Stimulated activated effector memory CD8-positive, alpha-beta T cell treated with anti-CD3 and anti-CD28 coated beads, Interleukin-12 subunit alpha, Interleukin-12 subunit beta, amount 100 ng/mL, for 72 hours (primary cell): ENCODE measurements around the gene MMEL1.

Source experiments
- ATAC-seq: fragments of 150-1000 bp; cut with Tn5 transposase; 2 replicates; pipeline ENCODE4 v1.10.0; 2021
- DNase-seq, 2 donors: peaks; one replicate each; pipeline ENCODE4 v3.0.0; 2021 to 2022; ENCODE audit warnings: low spot score in 2 of 2
- H3K27ac Mint-ChIP-seq: one replicate; pipeline ENCODE4 v1.8.0; 2022; ENCODE audit warnings: mild to moderate bottlenecking, mixed read lengths
- H3K36me3 Mint-ChIP-seq: one replicate; pipeline ENCODE4 v1.8.0; 2022; ENCODE audit warnings: mild to moderate bottlenecking, mixed read lengths
- H3K4me1 Mint-ChIP-seq: one replicate; pipeline ENCODE4 v1.8.0; 2022; ENCODE audit warnings: mixed read lengths
- H3K4me3 Mint-ChIP-seq: one replicate; pipeline ENCODE4 v1.8.0; 2022; ENCODE audit warnings: mild to moderate bottlenecking, mixed read lengths
- H3K9me3 Mint-ChIP-seq: one replicate; pipeline ENCODE4 v1.8.0; 2022; ENCODE audit warnings: mixed read lengths

MMEL1 gene

GRCh38 chr1:2594641-2595131, 38.1 kb downstream of the MMEL1 start:
- ATAC-seq = no peak
- DNase-seq = no peak
- no peaks in the 10 kb centered on the region for H3K36me3 Mint-ChIP-seq
- no peak overlapping the region for H3K27ac Mint-ChIP-seq
- peaks cover 7% of the 10 kb centered on the region for H3K4me1 Mint-ChIP-seq
- H3K4me3 Mint-ChIP-seq = no peak overlapping the region
- no peaks in the 10 kb centered on the region for H3K9me3 Mint-ChIP-seq

- no peak for DNase-seq
- H3K9me3 Mint-ChIP-seq = no peaks in the 10 kb centered on the region
- no peak overlapping the region for H3K27ac Mint-ChIP-seq
- H3K4me3 Mint-ChIP-seq = no peak overlapping the region
- peaks cover 7% of the 10 kb centered on the region for H3K4me1 Mint-ChIP-seq
- ATAC-seq = no peak
- H3K36me3 Mint-ChIP-seq = no peaks in the 10 kb centered on the region
Observed at GRCh38 chr1:2594001-2594640, 38.7 kb downstream of the MMEL1 start.

GRCh38 chr1:2593251-2593878, 39.5 kb downstream of the MMEL1 start:
- Mint-ChIP-seq H3K36me3 (no peaks in the 10 kb centered on the region), H3K27ac (peak overlapping the region; percentile 50), H3K9me3 (no peaks in the 10 kb centered on the region), H3K4me3 (no peak overlapping the region), H3K4me1 (peaks cover 7% of the 10 kb centered on the region)
- ATAC-seq = no peak
- DNase-seq = no peak

- no peak overlapping the region for H3K4me3 Mint-ChIP-seq
- H3K27ac Mint-ChIP-seq = peak overlapping the region; percentile 50
- H3K36me3 Mint-ChIP-seq = no peaks in the 10 kb centered on the region
- ATAC-seq = no peak
- no peaks in the 10 kb centered on the region for H3K9me3 Mint-ChIP-seq
- DNase-seq = no peak
- peaks cover 7% of the 10 kb centered on the region for H3K4me1 Mint-ChIP-seq
Observed at GRCh38 chr1:2592672-2593071, 40.1 kb downstream of the MMEL1 start.

- Mint-ChIP-seq H3K4me3 (no peak overlapping the region), H3K9me3 (no peaks in the 10 kb centered on the region), H3K4me1 (peaks cover 6% of the 10 kb centered on the region), H3K27ac (no peak overlapping the region), H3K36me3 (no peaks in the 10 kb centered on the region)
- DNase-seq (no peak), ATAC-seq (no peak)
Observed at GRCh38 chr1:2591581-2592261, 41.1 kb downstream of the MMEL1 start.

GRCh38 chr1:2591233-2591580, 41.6 kb downstream of the MMEL1 start:
- no peak overlapping the region for H3K27ac Mint-ChIP-seq
- DNase-seq = no peak

GRCh38 chr1:2590233-2591141, 42.3 kb downstream of the MMEL1 start:
- no peak overlapping the region for H3K27ac Mint-ChIP-seq
- no peak for ATAC-seq
- H3K36me3 Mint-ChIP-seq = peaks cover 8% of the 10 kb centered on the region
- no peak for DNase-seq
- H3K4me3 Mint-ChIP-seq = no peak overlapping the region
- peaks cover 6% of the 10 kb centered on the region for H3K4me1 Mint-ChIP-seq
- H3K9me3 Mint-ChIP-seq = no peaks in the 10 kb centered on the region

More at GRCh38 chr1:2591233-2591580, 41.6 kb downstream of the MMEL1 start:
- ATAC-seq = no peak
- Mint-ChIP-seq H3K36me3 (peaks cover 3% of the 10 kb centered on the region), H3K4me3 (no peak overlapping the region), H3K9me3 (no peaks in the 10 kb centered on the region), H3K4me1 (peaks cover 6% of the 10 kb centered on the region)

DNA sequence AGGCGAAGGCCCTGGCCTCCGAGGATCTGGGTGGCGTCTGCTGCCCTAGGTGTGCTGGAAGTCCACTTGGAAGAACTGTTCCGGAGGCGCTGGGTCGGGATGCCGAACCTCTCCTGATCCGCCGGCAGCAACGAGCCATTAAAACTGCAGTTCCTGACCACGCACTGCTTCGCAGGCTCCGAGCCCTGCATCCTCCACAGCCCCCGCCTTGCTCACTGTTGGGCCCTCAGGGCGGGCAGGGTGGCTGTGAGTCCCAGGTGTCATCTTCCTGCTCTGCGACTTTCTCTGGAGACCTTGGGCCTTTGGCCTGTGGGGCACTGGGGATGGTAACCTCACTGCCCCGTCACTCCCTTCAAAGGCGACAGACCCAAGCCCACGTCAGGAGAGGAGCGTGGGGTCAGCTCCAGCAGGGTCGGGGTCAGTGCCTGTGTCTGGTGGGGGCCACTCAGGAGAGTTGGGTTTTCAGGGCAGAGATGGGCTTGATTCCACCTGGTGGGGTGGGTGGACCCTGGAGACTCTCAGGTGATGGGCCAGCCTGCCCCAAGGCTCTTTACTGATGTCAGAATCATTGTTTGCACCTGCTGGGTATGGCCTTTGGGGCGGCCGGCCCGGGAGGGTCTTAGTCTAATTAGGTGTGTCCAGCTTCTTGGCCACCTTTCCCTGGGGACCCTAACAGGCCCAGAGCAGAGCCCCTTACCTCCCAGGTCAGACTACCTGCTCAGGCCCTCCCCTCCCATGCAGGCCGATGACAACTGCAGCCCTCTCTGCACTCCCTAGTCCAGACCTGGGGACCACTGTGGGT, 43.2 kb downstream of the MMEL1 start:
- DNase-seq = no peak
- H3K27ac Mint-ChIP-seq = no peak overlapping the region
- H3K4me1 Mint-ChIP-seq = peaks cover 15% of the 10 kb centered on the region
- no peaks in the 10 kb centered on the region for H3K9me3 Mint-ChIP-seq
- no peak for ATAC-seq
- H3K36me3 Mint-ChIP-seq = peaks cover 11% of the 10 kb centered on the region
- no peak overlapping the region for H3K4me3 Mint-ChIP-seq

DNA sequence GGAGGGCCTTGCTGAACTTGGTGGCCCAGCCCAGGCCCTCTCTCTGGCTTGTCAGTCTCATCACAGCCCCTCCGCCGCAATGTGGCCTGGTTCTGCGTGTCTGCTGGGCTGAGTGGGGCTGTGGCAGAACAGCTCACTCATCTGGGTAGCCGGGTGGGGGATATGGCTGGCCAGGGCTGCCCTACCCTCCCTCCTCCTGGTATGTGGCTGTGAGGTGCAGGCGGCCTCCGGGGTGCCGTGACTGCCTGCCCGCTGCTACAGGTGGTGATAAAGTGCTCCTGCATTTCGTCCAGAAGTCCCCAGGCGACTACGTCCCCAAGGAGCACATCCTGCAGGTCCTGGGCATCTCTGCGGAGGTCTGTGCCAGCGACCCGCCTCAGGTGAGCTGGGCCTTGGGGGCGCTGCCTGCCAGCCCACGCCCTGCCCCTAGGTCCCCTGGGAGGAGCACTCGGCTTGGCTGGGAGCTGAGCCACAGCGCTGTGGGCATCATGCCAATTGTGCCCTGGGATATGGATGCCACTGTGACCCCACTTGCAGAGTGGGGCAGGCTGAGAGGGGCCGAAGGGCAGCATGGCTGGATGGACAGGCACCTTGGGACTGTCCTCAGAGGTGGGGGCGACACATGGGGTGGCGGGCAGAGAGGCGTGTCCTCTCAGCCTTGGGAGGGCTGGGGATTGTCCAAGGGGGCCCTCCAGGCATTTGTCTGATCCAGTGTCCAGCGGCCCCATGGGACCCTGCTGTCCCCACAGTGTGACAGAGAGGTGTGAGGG, 44.0 kb downstream of the MMEL1 start:
- no peak overlapping the region for H3K4me3 Mint-ChIP-seq
- H3K27ac Mint-ChIP-seq = no peak overlapping the region
- H3K4me1 Mint-ChIP-seq = peaks cover 23% of the 10 kb centered on the region

DNA sequence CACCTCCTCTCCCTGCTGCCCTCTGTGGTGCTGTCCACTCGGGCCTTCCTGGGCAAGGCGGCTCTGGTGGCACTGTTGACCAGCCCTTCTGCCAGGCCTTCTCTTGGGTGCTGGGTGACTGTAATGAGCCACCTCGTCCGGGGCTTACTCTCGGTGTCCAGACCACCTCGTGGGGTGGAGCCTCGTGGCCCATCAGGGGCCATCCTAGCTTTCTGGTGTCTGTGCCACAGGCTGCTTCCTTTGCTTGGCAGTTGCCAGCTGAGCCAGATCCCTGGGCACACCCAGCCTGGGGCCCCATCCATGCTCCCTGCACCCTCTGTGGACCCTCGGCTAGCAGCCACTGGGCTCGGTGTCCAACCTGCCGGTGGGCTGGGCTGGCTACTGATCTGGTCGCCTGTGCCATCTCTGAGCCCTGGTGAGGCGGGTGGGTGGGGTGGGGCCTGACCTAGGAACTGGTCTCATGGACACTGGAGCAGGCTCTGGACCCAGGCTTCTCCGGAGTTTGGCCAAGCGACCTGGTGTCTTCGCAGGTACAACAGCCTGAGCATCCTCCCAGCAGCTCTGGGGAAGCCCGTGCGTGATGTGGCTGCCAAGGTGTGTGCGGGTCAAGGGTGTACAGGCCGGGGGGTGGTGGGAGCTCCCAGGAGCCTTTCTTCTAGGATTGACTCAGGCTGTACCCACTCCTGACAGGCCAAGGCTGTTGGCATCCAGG, 44.8 kb downstream of the MMEL1 start:
- peaks cover 11% of the 10 kb centered on the region for H3K36me3 Mint-ChIP-seq
- H3K4me1 Mint-ChIP-seq = peaks cover 31% of the 10 kb centered on the region
- no peak overlapping the region for H3K27ac Mint-ChIP-seq
- peak overlapping the region; percentile 91 for H3K4me3 Mint-ChIP-seq
- no peak for ATAC-seq
- no peak for DNase-seq
- H3K9me3 Mint-ChIP-seq = no peaks in the 10 kb centered on the region

More for the DNA sequence above, 44.0 kb downstream of the MMEL1 start:
- DNase-seq = no peak
- H3K36me3 Mint-ChIP-seq = peaks cover 11% of the 10 kb centered on the region
- H3K9me3 Mint-ChIP-seq = no peaks in the 10 kb centered on the region
- no peak for ATAC-seq

DNA sequence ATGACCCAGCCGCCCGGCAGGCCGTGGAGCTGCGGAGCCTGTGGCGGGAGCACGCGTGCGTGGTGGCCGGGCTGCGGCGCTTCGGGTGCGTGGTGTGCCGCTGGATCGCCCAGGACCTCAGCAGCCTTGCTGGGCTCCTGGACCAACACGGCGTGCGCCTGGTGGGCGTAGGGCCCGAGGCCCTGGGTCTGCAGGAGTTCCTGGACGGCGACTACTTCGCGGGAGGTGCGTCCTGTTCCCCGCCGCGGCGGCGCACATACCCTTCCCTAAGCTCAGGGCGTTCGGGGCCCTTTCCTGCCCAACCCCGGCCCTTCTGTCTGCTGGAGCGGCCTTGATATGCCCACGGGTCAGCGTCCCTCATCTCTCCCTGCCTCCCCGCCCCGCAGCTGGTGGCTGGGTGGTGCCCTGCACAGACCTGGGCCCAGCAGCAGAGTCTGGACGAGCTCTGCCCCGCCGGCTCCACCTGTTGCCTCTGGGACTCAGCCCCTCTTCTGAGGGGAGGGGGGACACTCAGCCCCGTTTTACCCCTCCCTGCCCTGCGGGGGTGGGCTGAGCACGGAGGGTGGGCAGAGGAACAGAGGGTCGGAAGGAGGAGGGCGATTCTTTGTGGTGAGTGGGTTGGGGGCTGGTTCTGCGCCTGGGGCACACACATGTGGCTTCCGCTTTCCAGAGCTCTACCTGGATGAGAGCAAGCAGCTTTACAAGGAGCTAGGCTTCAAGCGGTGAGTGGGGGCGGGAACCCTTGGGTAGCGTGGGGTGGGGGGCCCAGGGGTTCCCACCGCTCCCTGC, 45.6 kb downstream of the MMEL1 start:
- Mint-ChIP-seq H3K36me3 (peaks cover 11% of the 10 kb centered on the region), H3K9me3 (no peaks in the 10 kb centered on the region), H3K4me1 (peaks cover 34% of the 10 kb centered on the region), H3K4me3 (peak overlapping the region; percentile 91), H3K27ac (no peak overlapping the region)
- ATAC-seq = peak; percentile 2
- peak in 1 of 2 donors; percentile 73 for DNase-seq

- H3K4me1 Mint-ChIP-seq = peaks cover 42% of the 10 kb centered on the region
- ATAC-seq (peak; percentile 85), DNase-seq (peak; percentile 99)
- peak within 1 kb of the TSS; percentile 93 for H3K27ac Mint-ChIP-seq
- H3K36me3 Mint-ChIP-seq = peaks cover 15% of the 10 kb centered on the region
- no peaks in the 10 kb centered on the region for H3K9me3 Mint-ChIP-seq
- H3K4me3 Mint-ChIP-seq = peak within 1 kb of the TSS; percentile 91
Observed at GRCh38 chr1:2586154-2587070, 46.4 kb downstream of the MMEL1 start, which contains the start of gene PRXL2B. Gene PRXL2B, plus strand, starts transcription at chr1:2586777. Its CDS starts 109 bp downstream, at chr1:2586886.
